ENCODE results near the gene TK2. TPM values are rescaled to one million over a fixed set of nuclear protein-coding genes. Genes with fewer than 3 reads are reported as not detected.

The TK2 gene
- total and polyA plus RNA-seq, 9 of the 15 experiments (the other 6 are each of a cell fraction or from before 2014, with no cell fraction given): 1.1 to 10.2 (median 5.3) TPM

DNA sequence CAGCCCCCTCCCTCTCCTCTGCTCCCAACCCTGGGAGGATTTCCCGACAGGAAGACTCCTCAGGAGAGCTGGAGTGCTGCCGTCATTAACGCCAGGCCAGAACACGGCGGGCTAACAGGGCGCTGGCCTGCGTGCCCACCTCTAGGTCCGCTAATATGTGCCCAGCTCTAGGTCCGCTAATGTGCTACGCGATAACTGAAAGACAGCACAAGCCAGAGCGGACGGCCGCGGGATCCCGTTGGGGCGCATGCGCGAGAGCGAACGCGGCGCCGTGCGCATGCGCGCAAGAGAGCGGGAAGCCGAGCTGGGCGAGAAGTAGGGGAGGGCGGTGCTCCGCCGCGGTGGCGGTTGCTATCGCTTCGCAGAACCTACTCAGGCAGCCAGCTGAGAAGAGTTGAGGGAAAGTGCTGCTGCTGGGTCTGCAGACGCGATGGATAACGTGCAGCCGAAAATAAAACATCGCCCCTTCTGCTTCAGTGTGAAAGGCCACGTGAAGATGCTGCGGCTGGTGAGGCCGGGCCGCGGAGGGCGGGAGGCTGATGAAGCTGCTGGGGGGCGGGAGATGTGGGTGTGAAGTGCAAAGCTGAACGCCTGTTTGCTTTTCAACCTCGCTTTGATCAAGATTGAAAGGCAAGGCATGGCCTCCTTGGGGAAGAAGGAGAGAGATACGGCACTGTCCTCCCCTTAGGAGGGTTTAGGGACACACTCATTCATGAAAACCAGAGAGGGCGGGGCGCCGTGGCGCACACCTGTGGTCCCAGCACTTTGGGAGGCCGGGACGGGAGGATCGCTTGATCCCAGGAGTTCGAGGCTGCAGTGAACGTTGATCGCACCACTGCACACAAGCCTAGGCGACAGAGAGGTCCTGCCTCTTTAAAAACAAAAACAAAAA, 2.6 kb upstream of the TK2 start, which contains the start of gene CKLF (continued):
- TF ChIP-seq, protein P1, sequence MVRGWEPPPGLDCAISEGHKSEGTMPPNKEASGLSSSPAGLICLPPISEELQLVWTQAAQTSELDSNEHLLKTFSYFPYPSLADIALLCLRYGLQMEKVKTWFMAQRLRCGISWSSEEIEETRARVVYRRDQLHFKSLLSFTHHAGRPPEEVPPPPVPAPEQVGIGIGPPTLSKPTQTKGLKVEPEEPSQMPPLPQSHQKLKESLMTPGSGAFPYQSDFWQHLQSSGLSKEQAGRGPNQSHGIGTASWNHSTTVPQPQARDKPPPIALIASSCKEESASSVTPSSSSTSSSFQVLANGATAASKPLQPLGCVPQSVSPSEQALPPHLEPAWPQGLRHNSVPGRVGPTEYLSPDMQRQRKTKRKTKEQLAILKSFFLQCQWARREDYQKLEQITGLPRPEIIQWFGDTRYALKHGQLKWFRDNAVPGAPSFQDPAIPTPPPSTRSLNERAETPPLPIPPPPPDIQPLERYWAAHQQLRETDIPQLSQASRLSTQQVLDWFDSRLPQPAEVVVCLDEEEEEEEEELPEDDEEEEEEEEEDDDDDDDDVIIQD (CRISPR knock-in tag; IDR thresholded peaks at IDR 0.05): no peak
- TF ChIP-seq ZNF668 (CRISPR knock-in tag; IDR thresholded peaks at IDR 0.05) (0 out of 2 replicates have a peak, but pooled peaks have one; percentile 52), ZNF146 (CRISPR knock-in tag; IDR thresholded peaks at IDR 0.05; ENCODE audit: unreplicated experiment) (no peak), MAFG (tag; conservative IDR thresholded peaks at IDR 0.05) (no peak), TRIM28 (IDR thresholded peaks at IDR 0.05) (0 out of 2 replicates have a peak, but pooled peaks have one; percentile 52), NONO (IDR thresholded peaks at IDR 0.05; ENCODE audit: low read depth in 2 of 2, low read length in 1 of 2) (no peak), ZHX1 (conservative IDR thresholded peaks at IDR 0.05; ENCODE audit: low read length) (no peak), HSF4 (CRISPR knock-in tag; IDR thresholded peaks at IDR 0.05; ENCODE audit: borderline replicate concordance) (no peak), ZBTB11 (CRISPR knock-in tag; IDR thresholded peaks at IDR 0.05) (peak in 1 of 3 experiments; percentile 57; a peak in 2 of 6 replicates), CHCHD3 (CRISPR knock-in tag; IDR thresholded peaks at IDR 0.05) (no peak), ZNF717 (CRISPR knock-in tag; IDR thresholded peaks at IDR 0.05) (no peak), HMGXB4 (CRISPR knock-in tag; IDR thresholded peaks at IDR 0.05) (peak; percentile 75; the same call in 1 of the 2 replicates), KAT8 (IDR thresholded peaks at IDR 0.05; ENCODE audit: low read depth) (no peak), RBBP5 (IDR thresholded peaks at IDR 0.05; ENCODE audit: borderline replicate concordance, insufficient read depth, low read length, poor library complexity, severe bottlenecking) (peak; percentile 60)
- TF ChIP-seq, protein P2, sequence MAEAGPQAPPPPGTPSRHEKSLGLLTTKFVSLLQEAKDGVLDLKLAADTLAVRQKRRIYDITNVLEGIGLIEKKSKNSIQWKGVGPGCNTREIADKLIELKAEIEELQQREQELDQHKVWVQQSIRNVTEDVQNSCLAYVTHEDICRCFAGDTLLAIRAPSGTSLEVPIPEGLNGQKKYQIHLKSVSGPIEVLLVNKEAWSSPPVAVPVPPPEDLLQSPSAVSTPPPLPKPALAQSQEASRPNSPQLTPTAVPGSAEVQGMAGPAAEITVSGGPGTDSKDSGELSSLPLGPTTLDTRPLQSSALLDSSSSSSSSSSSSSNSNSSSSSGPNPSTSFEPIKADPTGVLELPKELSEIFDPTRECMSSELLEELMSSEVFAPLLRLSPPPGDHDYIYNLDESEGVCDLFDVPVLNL (CRISPR knock-in tag; IDR thresholded peaks at IDR 0.05; ENCODE audit: low read depth): peak; percentile 80
